HG03066 (cell line): ENCODE results near the gene PRADC1.

Experiments used
- ATAC-seq: cut with Tn5 transposase; IDR thresholded peaks from one replicate; pipeline ENCODE4 v1.9.1; 2021; ENCODE audit warnings: low read depth; ENCODE audit not compliant: unreplicated experiment

Gene PRADC1

DNA sequence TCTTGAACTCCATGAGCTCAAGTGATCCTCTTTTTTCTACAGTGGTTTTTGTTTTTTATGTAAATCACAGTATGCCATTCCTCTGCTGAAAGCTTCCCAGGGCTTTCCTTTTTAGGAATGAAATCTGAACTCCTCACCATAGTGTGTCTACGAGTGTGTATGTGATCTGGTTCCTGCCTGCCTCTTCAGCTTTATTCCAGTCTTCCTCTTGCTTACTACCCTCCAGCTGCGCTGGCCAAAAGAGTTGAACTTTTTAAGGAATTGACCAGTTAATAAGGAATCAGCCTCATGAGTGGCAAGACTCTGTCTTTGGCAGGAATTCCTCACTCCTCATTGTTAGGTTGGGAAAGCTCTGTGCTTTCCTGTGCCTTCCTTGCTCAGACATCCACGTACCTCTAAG lies 5.1 kb upstream of the PRADC1 start:
- no peak for ATAC-seq

- ATAC-seq, result no peak
These were observed 4.1 kb upstream of the PRADC1 start for GRCh38 chr2:73237168-73237567.

GRCh38 chr2:73235315-73236028 lies 2.4 kb upstream of the PRADC1 start:
- ATAC-seq, result no peak

GRCh38 chr2:73233932-73234832 lies 1.1 kb upstream of the PRADC1 start, which contains the start of gene CCT7:
Gene CCT7, plus strand, starts transcription at chr2:73234308. Its CDS starts 71 bp downstream, at chr2:73234379.
- peak; percentile 57 for ATAC-seq

DNA sequence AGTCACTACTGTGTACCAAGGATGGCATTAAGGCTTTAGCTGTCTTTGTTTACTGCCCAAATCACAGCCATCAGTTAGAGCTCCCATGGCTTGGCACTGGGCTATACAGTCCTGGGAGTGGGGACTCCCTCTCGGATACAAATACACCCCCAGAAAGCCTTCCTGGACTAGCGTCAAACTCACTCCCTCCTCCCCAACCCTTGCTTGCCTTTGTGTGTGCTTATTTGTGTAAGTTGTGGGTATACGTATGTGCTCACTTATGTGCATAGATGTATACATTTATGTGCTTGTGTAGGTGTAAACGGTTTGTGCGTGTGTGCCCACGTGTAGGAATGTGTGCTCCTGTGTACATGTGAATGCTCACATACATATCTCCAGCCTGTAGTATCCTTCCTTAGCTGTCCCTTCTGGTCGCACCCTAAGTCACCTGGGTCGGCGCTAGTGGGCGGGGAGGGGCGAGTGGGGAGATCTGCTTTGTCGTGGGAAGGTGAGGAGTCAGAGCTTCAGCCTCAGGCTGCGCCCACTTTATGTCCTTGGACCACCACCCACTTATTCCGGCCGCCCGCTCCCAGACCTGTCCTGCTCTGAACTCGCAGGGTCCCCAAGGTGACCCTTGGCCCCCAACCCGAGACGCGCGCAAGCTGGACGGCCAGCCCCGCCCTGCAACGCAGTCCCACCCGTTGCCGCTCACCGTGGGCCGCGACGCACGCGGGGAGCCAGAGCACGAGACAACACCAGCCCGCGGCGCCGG lies 461 bp downstream of the PRADC1 start:
- ATAC-seq, result no peak

- no peak for ATAC-seq
These were observed 4.4 kb downstream of the PRADC1 start for GRCh38 chr2:73228631-73229030.

DNA sequence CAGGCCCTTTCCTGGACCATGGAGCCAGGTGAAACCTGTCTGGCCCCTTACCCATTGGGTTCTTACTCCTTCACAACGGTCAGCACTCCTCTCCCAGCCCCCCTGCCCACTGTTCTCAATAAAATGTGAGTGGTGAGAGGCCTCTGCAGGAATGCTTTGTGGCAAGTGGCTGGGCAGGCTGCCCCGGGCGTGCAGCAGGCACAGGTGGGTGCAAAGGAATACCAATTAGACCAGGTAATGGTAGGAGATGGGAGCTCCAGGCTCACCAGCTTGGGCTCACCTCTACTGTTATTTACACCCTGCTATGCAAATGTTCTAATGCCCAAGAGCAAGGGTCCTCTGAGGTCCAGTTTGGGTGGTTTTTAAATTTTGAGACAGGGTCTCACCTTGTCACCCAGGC lies 6.0 kb downstream of the PRADC1 start:
- no peak for ATAC-seq

- no peak for ATAC-seq
These were observed 7.3 kb downstream of the PRADC1 start for GRCh38 chr2:73225513-73226360.

DNA sequence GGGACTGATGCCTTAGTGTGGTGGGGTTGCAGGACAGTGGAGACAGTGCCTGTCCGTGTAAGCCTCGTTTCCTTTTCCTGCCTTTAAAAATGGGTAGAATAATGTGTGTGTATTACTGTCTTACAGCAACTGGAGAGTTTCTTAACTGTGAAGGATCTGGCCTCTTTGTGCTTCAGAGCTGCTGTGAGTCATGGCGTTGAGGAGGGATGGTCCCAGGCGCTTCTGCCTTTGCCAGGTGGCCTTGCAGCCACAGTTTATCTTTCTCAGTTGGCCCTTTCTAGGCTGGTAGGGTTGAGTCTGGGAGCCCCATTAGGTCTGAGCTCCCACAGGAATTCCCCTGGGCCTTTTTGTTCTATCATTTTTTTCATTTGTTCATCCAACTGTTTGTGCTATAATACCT lies 9.2 kb downstream of the PRADC1 start:
- ATAC-seq, result no peak

DNA sequence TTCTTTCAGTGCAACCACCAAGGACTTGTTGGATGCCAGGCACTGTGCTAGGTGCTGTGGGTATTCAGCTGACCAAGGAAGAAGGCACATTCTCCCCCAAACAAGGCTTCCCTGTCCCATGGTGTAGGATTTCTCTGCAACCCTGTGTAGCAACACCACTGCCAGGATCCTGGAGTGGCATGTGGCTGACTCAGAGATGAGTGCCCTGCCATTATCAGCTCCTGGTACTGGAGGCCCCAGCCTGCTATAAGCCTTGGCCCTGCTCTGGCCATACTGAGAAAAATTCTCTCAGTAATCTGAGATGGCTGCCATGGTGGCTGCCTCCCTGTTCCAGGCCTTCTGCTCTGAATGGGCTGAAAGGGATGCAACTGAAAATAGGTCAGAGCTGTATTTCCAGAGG lies 14.7 kb downstream of the PRADC1 start:
- no peak for ATAC-seq

- no peak for ATAC-seq
These were observed 15.2 kb downstream of the PRADC1 start for GRCh38 chr2:73217826-73218225.

DNA sequence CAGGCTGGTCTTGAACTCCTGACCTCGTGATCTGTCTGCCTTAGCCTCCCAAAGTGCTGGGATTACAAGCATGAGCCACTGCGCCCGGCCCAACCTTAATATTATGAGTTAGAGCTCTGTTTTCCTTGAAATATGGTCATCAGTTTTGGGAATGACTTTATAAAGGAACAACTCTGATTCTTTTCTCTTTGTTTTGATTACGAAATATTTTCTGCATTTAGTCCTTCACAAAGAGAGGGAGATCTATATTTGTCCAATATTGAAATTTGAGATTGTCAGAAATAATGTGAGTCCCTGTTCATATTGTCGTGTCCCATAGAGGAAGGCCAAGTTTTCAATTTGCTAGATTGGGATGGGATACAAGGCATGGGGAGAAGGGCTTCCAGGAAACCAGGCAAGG lies 15.9 kb downstream of the PRADC1 start:
- ATAC-seq, result no peak

DNA sequence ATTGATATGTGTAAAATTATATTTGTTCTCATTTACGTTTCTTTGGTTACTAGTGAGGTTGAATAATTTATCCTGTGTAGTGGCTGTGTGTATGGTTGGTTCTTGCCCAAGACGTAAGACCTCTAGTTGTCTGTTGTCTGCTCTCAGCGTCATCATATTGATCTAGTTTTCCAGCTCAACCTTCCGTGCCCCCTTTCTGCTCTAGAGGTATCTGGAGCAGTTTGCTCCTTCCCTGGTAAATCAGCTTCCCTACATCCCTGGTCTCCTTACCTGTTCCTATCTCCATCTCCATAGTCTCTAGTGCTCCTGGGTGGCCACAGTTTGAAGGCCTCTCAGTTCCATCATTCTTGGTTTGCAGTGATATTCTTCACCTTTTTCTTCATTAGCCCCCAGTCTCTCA lies 17.8 kb downstream of the PRADC1 start:
- no peak for ATAC-seq

GRCh38 chr2:73214120-73215035 lies 18.7 kb downstream of the PRADC1 start, which contains the start of gene SMYD5:
Gene SMYD5, plus strand, starts transcription at chr2:73214245. Its CDS starts 22 bp downstream, at chr2:73214267.
- ATAC-seq, result peak; percentile 90

DNA sequence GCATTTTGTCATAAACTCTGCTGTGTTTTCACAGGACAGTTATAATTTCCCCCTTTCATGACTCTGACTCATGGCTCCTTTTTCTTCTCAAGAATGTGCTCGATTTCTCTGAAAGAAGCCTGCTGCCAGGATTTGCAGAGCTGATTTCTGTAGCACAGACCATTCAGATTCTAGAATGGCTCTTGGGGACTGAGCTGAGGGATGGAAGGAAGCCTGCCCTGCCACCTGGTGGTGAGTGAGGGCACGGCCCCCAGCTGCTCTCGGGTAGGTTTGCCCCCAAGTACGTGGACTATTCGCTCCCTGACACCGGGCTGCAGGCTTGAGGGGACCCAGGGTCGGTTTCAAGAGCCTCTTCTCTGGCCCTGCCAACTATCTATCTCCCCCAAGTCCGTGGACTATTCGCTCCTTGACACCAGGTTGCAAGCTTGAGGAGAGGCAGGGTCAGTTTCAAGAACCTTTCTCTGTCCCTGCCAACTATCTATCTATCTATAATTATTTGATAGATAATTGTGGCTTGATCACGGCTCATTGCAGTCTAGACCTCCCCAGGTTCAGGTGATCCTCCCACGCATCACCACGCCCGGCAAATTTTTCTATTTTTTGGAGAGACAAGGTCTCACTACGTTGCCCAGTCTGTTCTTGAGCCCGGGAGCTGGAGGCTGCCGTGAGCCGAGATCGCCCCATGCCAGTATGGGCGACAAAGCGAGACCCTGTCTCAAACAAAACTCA lies 20.4 kb downstream of the PRADC1 start:
- peak; percentile 52 for ATAC-seq

GRCh38 chr2:73212098-73212447 lies 21.0 kb downstream of the PRADC1 start:
- no peak for ATAC-seq

GRCh38 chr2:73210696-73211095 lies 22.3 kb downstream of the PRADC1 start:
- no peak for ATAC-seq

GRCh38 chr2:73210019-73210418 lies 23.0 kb downstream of the PRADC1 start:
- ATAC-seq, result no peak
